Smooth muscle cell (in vitro differentiated cells): ENCODE data around the gene CUEDC2. TPM values are rescaled to one million over a fixed set of nuclear protein-coding genes. Genes with fewer than 3 reads are reported as not detected.

Source experiments
- DNase-seq: peaks from one replicate; lab custom pipeline; 2025; ENCODE audit not compliant: unreplicated experiment; lab: John Stamatoyannopoulos, UW
- H2AFZ ChIP-seq: fragments of 200-600 bp; sonication (generic); 2 replicates; pipeline ENCODE4 v1.6.0; 2016; ENCODE audit warnings: antibody characterized with exemption, low read depth, mild to moderate bottlenecking
- H3F3A ChIP-seq: fragments of 200-600 bp; sonication (generic); 2 replicates; pipeline ENCODE4 v1.6.0; 2017; ENCODE audit warnings: antibody characterized with exemption, low read depth
- H3K27ac ChIP-seq: fragments of 200-600 bp; sonication (generic); 2 replicates; pipeline ENCODE4 v1.5.1; 2016; ENCODE audit warnings: low read depth, mild to moderate bottlenecking
- H3K27me3 ChIP-seq: fragments of 200-600 bp; sonication (generic); 2 replicates; pipeline ENCODE4 v1.6.1; 2016; ENCODE audit warnings: low read depth, mild to moderate bottlenecking
- H3K36me3 ChIP-seq: fragments of 200-600 bp; sonication (generic); 2 replicates; pipeline ENCODE4 v1.5.1; 2016; ENCODE audit warnings: low read depth
- H3K4me1 ChIP-seq: fragments of 200-600 bp; sonication (generic); 2 replicates; pipeline ENCODE4 v1.5.1; 2016; ENCODE audit warnings: low read depth
- H3K4me2 ChIP-seq: fragments of 200-600 bp; sonication (generic); 2 replicates; pipeline ENCODE4 v1.6.0; 2016; ENCODE audit warnings: mild to moderate bottlenecking
- H3K4me3 ChIP-seq: fragments of 200-600 bp; sonication (generic); 2 replicates; pipeline ENCODE4 v1.5.1; 2016; ENCODE audit warnings: mild to moderate bottlenecking
- H3K79me2 ChIP-seq: fragments of 200-600 bp; sonication (generic); 2 replicates; pipeline ENCODE4 v1.6.0; 2016; ENCODE audit warnings: low read depth, mild to moderate bottlenecking
- H3K9ac ChIP-seq: fragments of 200-600 bp; sonication (generic); 2 replicates; pipeline ENCODE4 v1.6.0; 2016; ENCODE audit warnings: low read depth
- H3K9me3 ChIP-seq: fragments of 200-600 bp; sonication (generic); replicated peaks from 2 replicates; pipeline ENCODE4 v1.5.1; 2016; ENCODE audit warnings: low read depth
- H4K20me1 ChIP-seq: fragments of 200-600 bp; sonication (generic); 2 replicates; pipeline ENCODE4 v1.6.0; 2016; ENCODE audit warnings: low read depth
- WGBS: methylation state at CpG from one replicate; pipeline ENCODE4 v1.1.7; 2016; ENCODE audit warnings: low lambda C conversion rate; 5-methylcytosine and 5-hydroxymethylcytosine counted together
- microRNA counts: library from miRNA; unstranded; fragments of <30 nt; microRNA quantifications from one replicate; lab custom pipeline; 2016
- microRNA-seq: library from miRNA; unstranded; fragments of <30 nt; microRNA quantifications from one replicate; pipeline ENCODE4, GENCODE V29; 2016; ENCODE audit warnings: borderline number of aligned reads
- polyA plus RNA-seq: library from polyadenylated mRNA; unstranded; fragments of >200 nt; fragmentation: Nextera tagmentation; extraction: Ambion mirVana; gene quantifications from 2 replicates; pipeline ENCODE4 v1.2.1, GENCODE V29; 2016
- small RNA-seq: library from RNA; depleted of rRNA; stranded (forward); fragments of <200 nt; gene quantifications from one replicate; pipeline ENCODE3, GENCODE V24; 2014
- total RNA-seq: library from RNA; depleted of rRNA; stranded (reverse); fragments of >200 nt; gene quantifications from 2 replicates; pipeline ENCODE4 v1.2.3, GENCODE V29; 2014
- TF ChIP-seq, protein P1 (sequence below): fragments of 200-600 bp; sonication (generic); IDR thresholded peaks from 2 replicates; pipeline ENCODE4 v1.5.1; 2017; ENCODE audit warnings: borderline replicate concordance, mild to moderate bottlenecking, antibody characterized with exemption; ENCODE audit not compliant: insufficient read depth, poor library complexity, severe bottlenecking

CUEDC2 gene
- total and polyA plus RNA-seq, 2 experiments from 2014 or later = 24.7 to 112 TPM

GRCh38 chr10:102375867-102376266, 56.5 kb downstream of the CUEDC2 start:
- TF ChIP-seq, protein P1, sequence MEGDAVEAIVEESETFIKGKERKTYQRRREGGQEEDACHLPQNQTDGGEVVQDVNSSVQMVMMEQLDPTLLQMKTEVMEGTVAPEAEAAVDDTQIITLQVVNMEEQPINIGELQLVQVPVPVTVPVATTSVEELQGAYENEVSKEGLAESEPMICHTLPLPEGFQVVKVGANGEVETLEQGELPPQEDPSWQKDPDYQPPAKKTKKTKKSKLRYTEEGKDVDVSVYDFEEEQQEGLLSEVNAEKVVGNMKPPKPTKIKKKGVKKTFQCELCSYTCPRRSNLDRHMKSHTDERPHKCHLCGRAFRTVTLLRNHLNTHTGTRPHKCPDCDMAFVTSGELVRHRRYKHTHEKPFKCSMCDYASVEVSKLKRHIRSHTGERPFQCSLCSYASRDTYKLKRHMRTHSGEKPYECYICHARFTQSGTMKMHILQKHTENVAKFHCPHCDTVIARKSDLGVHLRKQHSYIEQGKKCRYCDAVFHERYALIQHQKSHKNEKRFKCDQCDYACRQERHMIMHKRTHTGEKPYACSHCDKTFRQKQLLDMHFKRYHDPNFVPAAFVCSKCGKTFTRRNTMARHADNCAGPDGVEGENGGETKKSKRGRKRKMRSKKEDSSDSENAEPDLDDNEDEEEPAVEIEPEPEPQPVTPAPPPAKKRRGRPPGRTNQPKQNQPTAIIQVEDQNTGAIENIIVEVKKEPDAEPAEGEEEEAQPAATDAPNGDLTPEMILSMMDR = no peak
- no peaks in the 10 kb centered on the region for H3K79me2 ChIP-seq
- no peak overlapping the region for H3K9ac ChIP-seq
- H3K27me3 ChIP-seq = no peaks in the 10 kb centered on the region
- no peak overlapping the region for H3K4me3 ChIP-seq
- H3K9me3 ChIP-seq = no peaks in the 10 kb centered on the region
- H3K4me2 ChIP-seq = no peak overlapping the region
- no peak overlapping the region for H2AFZ ChIP-seq
- H3K4me1 ChIP-seq = no peaks in the 10 kb centered on the region
- DNase-seq = no peak
- no peak overlapping the region for H3K27ac ChIP-seq
- no peaks in the 10 kb centered on the region for H3F3A ChIP-seq
- peaks cover 13% of the 10 kb centered on the region for H4K20me1 ChIP-seq
- H3K36me3 ChIP-seq = peaks cover 17% of the 10 kb centered on the region
- WGBS = 95% methylated on average over 2 of the region's 2 CpGs

GRCh38 chr10:102375250-102375649, 57.1 kb downstream of the CUEDC2 start:
- no peak overlapping the region for H3K27ac ChIP-seq
- H4K20me1 ChIP-seq = peaks cover 13% of the 10 kb centered on the region
- H3K36me3 ChIP-seq = peaks cover 19% of the 10 kb centered on the region
- no peak overlapping the region for H3K9ac ChIP-seq
- no peak overlapping the region for H2AFZ ChIP-seq
- no peaks in the 10 kb centered on the region for H3F3A ChIP-seq
- no peaks in the 10 kb centered on the region for H3K79me2 ChIP-seq
- no peak overlapping the region for H3K4me3 ChIP-seq
- no peaks in the 10 kb centered on the region for H3K4me1 ChIP-seq
- DNase-seq = no peak
- TF ChIP-seq, protein P1 = peak; percentile 9
- H3K4me2 ChIP-seq = no peak overlapping the region
- no peaks in the 10 kb centered on the region for H3K27me3 ChIP-seq
- WGBS = 95% methylated on average over 7 of the region's 7 CpGs
- no peaks in the 10 kb centered on the region for H3K9me3 ChIP-seq

MicroRNA genes within 50 kb of the gene (microRNA counts, 767-probe panel; counts per million panel counts)
- microRNA hsa-miR-146b-3p (lab: Ali Mortazavi, UCI) (183 counts per million), microRNA hsa-miR-146b-5p (lab: Ali Mortazavi, UCI) (183 counts per million)

Small RNAs within 50 kb of the gene (microRNA-seq; reads per million reads assigned to microRNA genes)
- 6,260 reads per million, percentile 92 among the genes with 10 or more reads in this experiment for gene MIR146B

Small RNAs within 50 kb of the gene (small RNA-seq; reads per million reads assigned to genes)
- 10,417 reads per million, percentile 100 among the genes with 10 or more reads in this experiment for gene MIR146B

Other genes starting within 250 kb of the CUEDC2 start
- 0.63 and 1.5 TPM in 2 replicates for gene ELOVL3, start 206.3 kb downstream of the CUEDC2 start, total RNA-seq
- gene ELOVL3, start 206.3 kb downstream of the CUEDC2 start, polyA plus RNA-seq = 1.1 and 1.2 TPM in 2 replicates
- not detected in 2 replicates for gene PITX3, start 191.1 kb downstream of the CUEDC2 start, total RNA-seq
- 2.0 TPM in 2 replicates for gene PITX3, start 191.1 kb downstream of the CUEDC2 start, polyA plus RNA-seq
- 53.5 and 56.4 TPM in 2 replicates for gene GBF1, start 187.0 kb downstream of the CUEDC2 start, total RNA-seq
- gene GBF1, start 187.0 kb downstream of the CUEDC2 start, polyA plus RNA-seq = 44.4 and 52.8 TPM in 2 replicates
- 32.6 and 35.9 TPM in 2 replicates for gene NFKB2, start 36.9 kb downstream of the CUEDC2 start, total RNA-seq
- 38.1 and 44.3 TPM in 2 replicates for gene NFKB2, start 36.9 kb downstream of the CUEDC2 start, polyA plus RNA-seq
- 4.1 and 29.1 TPM in 2 replicates for gene PSD, start 13.8 kb downstream of the CUEDC2 start, total RNA-seq
- 31.6 and 33.5 TPM in 2 replicates for gene PSD, start 13.8 kb downstream of the CUEDC2 start, polyA plus RNA-seq
- 8.2 and 14.1 TPM in 2 replicates for gene FBXL15, start 11.7 kb downstream of the CUEDC2 start, total RNA-seq
- 27.9 and 29.0 TPM in 2 replicates for gene FBXL15, start 11.7 kb downstream of the CUEDC2 start, polyA plus RNA-seq
- 0.09 TPM in 1 of 2 replicates, not detected in the other for gene C10orf95, start 19.0 kb upstream of the CUEDC2 start, total RNA-seq
- gene C10orf95, start 19.0 kb upstream of the CUEDC2 start, polyA plus RNA-seq = 0.62 and 0.80 TPM in 2 replicates
- gene ACTR1A, start 70.1 kb upstream of the CUEDC2 start, total RNA-seq = 144 and 146 TPM in 2 replicates
- 115 and 149 TPM in 2 replicates for gene ACTR1A, start 70.1 kb upstream of the CUEDC2 start, polyA plus RNA-seq
- gene SUFU, start 71.4 kb upstream of the CUEDC2 start, total RNA-seq = 8.5 and 8.9 TPM in 2 replicates
- gene SUFU, start 71.4 kb upstream of the CUEDC2 start, polyA plus RNA-seq = 17.2 and 17.3 TPM in 2 replicates
- gene TRIM8, start 211.9 kb upstream of the CUEDC2 start, total RNA-seq = 64.1 and 78.8 TPM in 2 replicates
- gene TRIM8, start 211.9 kb upstream of the CUEDC2 start, polyA plus RNA-seq = 77.8 and 78.0 TPM in 2 replicates